Stimulated activated naive CD8-positive, alpha-beta T cell treated with anti-CD3 and anti-CD28 coated beads, Interleukin-15, amount 100 ng/mL, for 72 hours (primary cell): Measurements from ENCODE around the gene HECW1.
A peak's percentile ranks its signal among the peaks of the same experiment; 100 is the strongest.
"Not testable (repeated sequence)": the region's sequence is repeated elsewhere in the genome, so short reads cannot be mapped to it uniquely, and the experiment has no call there.

Experiments
- ATAC-seq: fragments of 150-1000 bp; cut with Tn5 transposase; 2 replicates; pipeline ENCODE4 v1.10.0; 2021; ENCODE audit warnings: mild to moderate bottlenecking, moderate library complexity
- DNase-seq, 2 donors: peaks; one replicate each; pipeline ENCODE4 v3.0.0; 2021 to 2022
- H3K27ac Mint-ChIP-seq, 2 donors: one replicate each; pipeline ENCODE4 v1.8.0; 2022; ENCODE audit warnings: mild to moderate bottlenecking in 2 of 2, mixed read lengths in 2 of 2, moderate library complexity in 2 of 2
- H3K27me3 Mint-ChIP-seq: one replicate; pipeline ENCODE4 v1.8.0; 2022; ENCODE audit warnings: mixed read lengths
- H3K4me1 Mint-ChIP-seq: one replicate; pipeline ENCODE4 v1.8.0; 2022; ENCODE audit warnings: mild to moderate bottlenecking, mixed read lengths
- H3K4me3 Mint-ChIP-seq, 2 donors: one replicate each; pipeline ENCODE4 v1.8.0; 2022; ENCODE audit warnings: mild to moderate bottlenecking in 2 of 2, mixed read lengths in 2 of 2, moderate library complexity in 1 of 2
- H3K9me3 Mint-ChIP-seq, 2 donors: one replicate each; pipeline ENCODE4 v1.8.0; 2022; ENCODE audit warnings: mixed read lengths in 2 of 2

Gene HECW1

DNA sequence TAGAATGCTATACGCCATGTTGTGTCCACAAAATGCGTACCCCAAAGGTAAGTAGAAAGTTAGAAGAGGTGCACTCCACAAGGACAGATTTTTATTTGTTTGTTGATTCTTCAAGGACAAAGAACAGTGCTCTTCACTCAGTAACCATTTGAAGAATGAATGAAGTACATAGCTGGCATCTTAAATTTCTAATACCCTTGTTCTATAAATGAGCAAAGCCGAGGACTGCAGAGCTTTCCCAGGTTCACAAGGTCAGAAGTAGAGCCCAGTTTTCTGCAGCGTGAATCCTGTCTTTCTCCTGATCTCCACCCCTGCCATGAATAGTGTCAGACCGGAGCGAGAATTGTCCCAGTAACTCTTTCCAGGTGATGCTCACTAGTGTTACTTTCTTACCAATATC is 9.5 kb downstream of the HECW1 start:
- no peaks in the 10 kb centered on the region for H3K4me1 Mint-ChIP-seq
- no peak for DNase-seq
- no peak overlapping the region for H3K4me3 Mint-ChIP-seq
- no peak for ATAC-seq
- no peaks in the 10 kb centered on the region for H3K9me3 Mint-ChIP-seq
- no peak overlapping the region for H3K27ac Mint-ChIP-seq
- H3K27me3 Mint-ChIP-seq, result peaks cover 31% of the 10 kb centered on the region

- H3K27ac Mint-ChIP-seq, result no peak overlapping the region
- peaks cover 18% of the 10 kb centered on the region for H3K27me3 Mint-ChIP-seq
- DNase-seq (no peak), ATAC-seq (no peak)
- no peaks in the 10 kb centered on the region for H3K9me3 Mint-ChIP-seq
- no peaks in the 10 kb centered on the region for H3K4me1 Mint-ChIP-seq
- no peak overlapping the region for H3K4me3 Mint-ChIP-seq
These were observed 11.0 kb downstream of the HECW1 start for GRCh38 chr7:43123457-43123856.

DNA sequence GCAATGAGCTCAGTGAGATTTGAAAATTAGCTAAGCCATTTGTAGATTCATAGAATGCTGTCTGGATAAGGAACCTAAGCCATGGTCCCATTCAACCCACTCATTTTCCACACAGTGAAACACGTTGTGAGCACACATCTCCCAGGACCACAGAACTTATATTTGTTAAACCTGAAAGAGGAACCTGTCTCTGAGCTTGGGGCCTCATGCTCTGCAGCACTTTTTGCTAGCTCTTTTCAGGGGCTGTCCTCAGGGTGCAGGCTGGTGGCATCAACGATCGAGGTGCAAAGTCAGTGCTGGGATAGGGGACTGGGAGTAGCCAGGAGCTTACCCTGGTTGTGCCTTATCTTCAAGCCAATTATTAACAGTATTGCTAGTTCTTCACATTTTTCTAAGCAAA is 11.9 kb downstream of the HECW1 start:
- Mint-ChIP-seq H3K4me3 (no peak overlapping the region), H3K9me3 (no peaks in the 10 kb centered on the region), H3K4me1 (no peaks in the 10 kb centered on the region)

GRCh38 chr7:43130347-43130746 is 17.9 kb downstream of the HECW1 start:
- Mint-ChIP-seq H3K4me1 (no peaks in the 10 kb centered on the region), H3K27ac (no peak overlapping the region), H3K4me3 (no peak overlapping the region), H3K9me3 (no peaks in the 10 kb centered on the region), H3K27me3 (peaks cover 14% of the 10 kb centered on the region)
- ATAC-seq, result no peak
- DNase-seq, result no peak

More for the DNA sequence above, 11.9 kb downstream of the HECW1 start:
- Mint-ChIP-seq H3K27ac (no peak overlapping the region), H3K27me3 (peaks cover 18% of the 10 kb centered on the region)
- DNase-seq (no peak), ATAC-seq (no peak)

DNA sequence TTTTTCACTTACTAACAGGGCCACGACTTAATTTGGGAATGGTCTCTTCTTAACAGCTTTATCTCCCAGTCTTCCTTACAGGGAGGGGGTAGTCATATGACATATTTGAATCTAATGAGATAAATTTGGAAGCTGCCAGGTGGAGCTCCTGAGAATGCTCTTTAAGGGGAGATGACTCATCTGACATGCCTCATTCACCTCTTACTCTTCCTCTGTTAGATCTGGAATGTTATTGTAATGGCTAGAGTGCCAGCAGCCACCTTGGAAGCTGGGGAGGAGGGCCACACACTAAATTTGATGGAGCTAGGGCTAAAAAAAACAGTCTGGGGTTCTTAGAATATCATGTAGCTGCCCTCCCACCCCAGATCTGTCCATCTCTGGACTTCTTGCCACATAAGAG is 22.7 kb downstream of the HECW1 start:
- DNase-seq (no peak), ATAC-seq (no peak)
- Mint-ChIP-seq H3K27me3 (peaks cover 50% of the 10 kb centered on the region), H3K9me3 (no peaks in the 10 kb centered on the region), H3K4me3 (no peak overlapping the region), H3K27ac (no peak overlapping the region), H3K4me1 (no peaks in the 10 kb centered on the region)

DNA sequence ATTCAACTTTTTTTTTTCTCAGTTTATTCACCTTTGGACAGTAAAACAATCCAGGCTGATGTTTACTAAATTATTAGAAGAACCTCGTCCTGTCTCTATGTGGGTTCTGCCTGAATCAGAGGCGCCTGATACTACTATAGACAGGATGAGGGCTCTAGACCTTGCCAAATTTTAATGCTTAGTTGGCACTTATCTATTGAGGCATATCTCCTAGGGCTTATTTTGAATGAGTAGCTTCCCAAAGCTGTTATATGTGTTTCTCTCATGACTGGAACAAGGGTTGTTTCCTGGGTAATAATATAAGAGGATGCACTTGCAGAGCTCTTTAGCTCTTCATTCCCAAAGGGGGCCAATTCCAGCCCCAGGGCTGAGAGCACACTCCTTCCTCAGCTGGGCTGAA is 23.6 kb downstream of the HECW1 start:
- DNase-seq, result no peak
- no peaks in the 10 kb centered on the region for H3K4me1 Mint-ChIP-seq
- H3K9me3 Mint-ChIP-seq, result no peaks in the 10 kb centered on the region
- no peak for ATAC-seq
- H3K4me3 Mint-ChIP-seq, result no peak overlapping the region
- H3K27ac Mint-ChIP-seq, result no peak overlapping the region
- H3K27me3 Mint-ChIP-seq, result peaks cover 60% of the 10 kb centered on the region

GRCh38 chr7:43137121-43137744 is 24.8 kb downstream of the HECW1 start:
- not testable (repeated sequence) for H3K4me3 Mint-ChIP-seq, DNase-seq, ATAC-seq, H3K4me1 Mint-ChIP-seq, H3K27ac Mint-ChIP-seq, H3K9me3 Mint-ChIP-seq
- H3K27me3 Mint-ChIP-seq, result peaks cover 64% of the 10 kb centered on the region

DNA sequence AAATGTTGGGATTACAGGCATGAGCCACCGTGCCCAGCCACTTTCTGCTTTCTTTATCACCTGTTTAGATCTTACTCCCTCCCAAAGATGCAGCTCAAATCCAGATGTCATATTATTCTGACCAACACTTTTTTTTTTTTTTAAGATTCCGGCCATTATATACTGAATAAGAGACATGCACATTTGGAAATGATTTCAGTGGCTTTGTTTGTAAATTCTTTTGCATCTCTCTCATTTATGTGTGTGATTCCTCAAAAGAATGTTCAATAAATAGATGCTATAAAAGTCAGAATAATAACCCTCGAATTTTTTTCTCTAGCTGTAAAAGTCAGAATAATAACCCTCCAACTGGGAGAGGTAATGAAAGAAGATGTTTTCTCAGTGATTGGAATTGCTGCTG is 25.4 kb downstream of the HECW1 start:
- H3K9me3 Mint-ChIP-seq, result no peaks in the 10 kb centered on the region
- DNase-seq, result no peak

DNA sequence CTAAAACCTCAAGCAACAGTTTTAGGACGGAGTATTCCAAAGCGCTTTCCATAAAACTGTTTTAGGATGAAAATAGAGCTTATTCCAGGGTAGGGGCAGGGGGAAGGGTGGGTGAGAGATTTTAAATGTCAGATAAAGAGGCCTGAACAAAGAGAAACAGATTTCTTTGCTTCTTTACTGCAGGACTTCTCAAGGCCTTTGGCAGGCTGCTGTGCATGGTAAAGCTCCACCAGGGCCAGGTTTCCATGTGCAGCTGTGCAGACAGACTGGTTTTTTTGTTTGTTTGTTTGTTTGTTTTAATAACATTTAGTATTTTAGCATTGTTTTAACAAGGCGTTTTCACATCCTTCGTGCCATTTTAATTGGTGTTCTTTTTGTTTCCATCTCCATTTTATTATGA is 26.3 kb downstream of the HECW1 start:
- ATAC-seq, result no peak
- Mint-ChIP-seq H3K27ac (no peak overlapping the region), H3K9me3 (no peaks in the 10 kb centered on the region), H3K27me3 (peaks cover 57% of the 10 kb centered on the region), H3K4me1 (no peaks in the 10 kb centered on the region), H3K4me3 (no peak overlapping the region)
- DNase-seq, result no peak

More for the DNA sequence above, 25.4 kb downstream of the HECW1 start:
- H3K27me3 Mint-ChIP-seq, result peaks cover 58% of the 10 kb centered on the region
- peak overlapping the region in 1 of 2 donors; percentile 43 for H3K27ac Mint-ChIP-seq
- H3K4me1 Mint-ChIP-seq, result no peaks in the 10 kb centered on the region
- ATAC-seq, result no peak
- H3K4me3 Mint-ChIP-seq, result no peak overlapping the region

GRCh38 chr7:43139137-43139536 is 26.7 kb downstream of the HECW1 start:
- H3K27me3 Mint-ChIP-seq, result peaks cover 57% of the 10 kb centered on the region
- no peaks in the 10 kb centered on the region for H3K9me3 Mint-ChIP-seq
- no peak overlapping the region for H3K27ac Mint-ChIP-seq
- no peak for DNase-seq
- no peaks in the 10 kb centered on the region for H3K4me1 Mint-ChIP-seq
- no peak overlapping the region for H3K4me3 Mint-ChIP-seq
- no peak for ATAC-seq

DNA sequence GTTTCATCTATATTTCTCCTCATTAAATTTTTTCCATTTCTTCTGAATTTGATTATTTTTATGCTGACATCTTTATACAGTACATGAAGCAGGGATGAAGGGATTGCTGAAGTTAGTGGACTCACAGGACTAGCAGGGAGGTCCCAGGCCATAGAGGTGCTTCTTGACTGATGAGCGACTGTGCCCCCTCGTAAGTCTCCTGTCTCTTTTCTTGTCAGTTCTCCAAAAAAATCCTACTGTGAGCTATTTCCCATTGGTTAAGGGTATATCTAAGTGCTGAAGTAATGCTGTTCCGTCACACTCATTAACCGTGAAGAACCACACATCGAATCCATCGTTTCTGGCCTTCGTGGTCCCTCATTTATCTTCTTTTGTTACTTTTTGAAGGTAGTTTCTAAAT is 27.7 kb downstream of the HECW1 start:
- Mint-ChIP-seq H3K4me1 (no peaks in the 10 kb centered on the region), H3K27me3 (peaks cover 53% of the 10 kb centered on the region), H3K9me3 (no peaks in the 10 kb centered on the region), H3K4me3 (no peak overlapping the region), H3K27ac (no peak overlapping the region)
- ATAC-seq, result no peak
- no peak for DNase-seq

GRCh38 chr7:43141091-43141490 is 28.6 kb downstream of the HECW1 start:
- Mint-ChIP-seq H3K4me1 (no peaks in the 10 kb centered on the region), H3K4me3 (no peak overlapping the region), H3K9me3 (no peaks in the 10 kb centered on the region), H3K27me3 (peaks cover 53% of the 10 kb centered on the region), H3K27ac (no peak overlapping the region)
- DNase-seq (no peak), ATAC-seq (no peak)

DNA sequence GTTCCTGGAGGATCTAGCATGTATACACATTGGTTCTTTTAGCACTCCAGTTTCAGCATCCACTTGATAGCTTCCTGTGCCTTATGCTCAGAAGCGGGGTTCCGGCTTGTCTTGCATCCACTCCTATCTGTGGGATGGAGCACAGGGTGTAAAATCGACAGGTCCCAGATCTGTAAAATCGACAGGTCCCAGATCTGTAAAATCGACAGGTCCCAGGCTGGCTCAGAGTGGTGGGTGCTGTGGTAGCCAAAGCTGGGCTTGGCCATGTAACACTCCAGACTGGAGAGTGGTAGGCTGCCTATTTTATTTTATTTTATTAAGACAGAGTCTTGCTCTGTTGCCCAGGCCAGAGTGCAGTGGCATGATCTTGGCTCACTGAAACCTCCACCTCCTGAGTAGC is 30.3 kb downstream of the HECW1 start:
- Mint-ChIP-seq H3K27me3 (peaks cover 49% of the 10 kb centered on the region), H3K4me3 (no peak overlapping the region), H3K4me1 (no peaks in the 10 kb centered on the region), H3K9me3 (no peaks in the 10 kb centered on the region), H3K27ac (no peak overlapping the region)
- DNase-seq, result no peak
- no peak for ATAC-seq

- Mint-ChIP-seq H3K27me3 (peaks cover 47% of the 10 kb centered on the region), H3K27ac (no peak overlapping the region)
- ATAC-seq, result no peak
These were observed 31.6 kb downstream of the HECW1 start for GRCh38 chr7:43143918-43144589.

GRCh38 chr7:43148161-43148731 is 35.8 kb downstream of the HECW1 start:
- Mint-ChIP-seq H3K27me3 (peaks cover 40% of the 10 kb centered on the region), H3K4me1 (no peaks in the 10 kb centered on the region), H3K4me3 (no peak overlapping the region), H3K9me3 (no peaks in the 10 kb centered on the region), H3K27ac (no peak overlapping the region)
- ATAC-seq (no peak), DNase-seq (no peak)

More at GRCh38 chr7:43143918-43144589, 31.6 kb downstream of the HECW1 start:
- no peaks in the 10 kb centered on the region for H3K4me1 Mint-ChIP-seq
- H3K4me3 Mint-ChIP-seq, result no peak overlapping the region
- H3K9me3 Mint-ChIP-seq, result no peaks in the 10 kb centered on the region
- DNase-seq, result no peak

- ATAC-seq (no peak), DNase-seq (no peak)
- Mint-ChIP-seq H3K27ac (no peak overlapping the region), H3K9me3 (no peaks in the 10 kb centered on the region), H3K27me3 (peaks cover 30% of the 10 kb centered on the region), H3K4me1 (no peaks in the 10 kb centered on the region), H3K4me3 (no peak overlapping the region)
These were observed 38.6 kb downstream of the HECW1 start for GRCh38 chr7:43151076-43151475.
